GM12873 (cell line): ENCODE measurements around the gene SPTB.

ENCODE experiments used
- TF ChIP-seq, protein P1 (sequence below): IDR thresholded peaks from 2 replicates; pipeline ENCODE4 v1.5.1; 2012; ENCODE audit warnings: low read depth, mild to moderate bottlenecking, moderate library complexity, low read length, control low read depth; ENCODE audit not compliant: insufficient read depth; ENCODE audit errors: missing control alignments

Gene SPTB

DNA sequence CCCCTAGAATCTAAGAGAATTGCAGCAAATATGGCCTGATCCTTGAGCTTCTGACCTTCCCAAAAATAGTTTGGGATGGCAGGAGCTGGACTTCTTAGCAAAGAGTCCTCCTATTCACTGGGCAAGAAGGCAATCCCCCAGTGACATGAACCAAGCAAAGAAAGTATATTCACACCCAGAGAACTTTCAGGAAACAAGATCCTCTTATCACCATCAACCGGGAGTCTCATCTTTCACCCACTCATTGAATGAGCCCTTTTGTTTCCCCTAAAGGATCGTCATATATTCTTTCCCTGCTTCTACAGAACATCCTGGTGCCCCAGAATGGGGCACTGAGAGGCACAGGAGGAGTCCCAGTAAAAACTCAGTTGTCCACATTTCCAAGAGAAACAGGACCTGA, 19.7 kb downstream of the SPTB start:
- TF ChIP-seq, protein P1, sequence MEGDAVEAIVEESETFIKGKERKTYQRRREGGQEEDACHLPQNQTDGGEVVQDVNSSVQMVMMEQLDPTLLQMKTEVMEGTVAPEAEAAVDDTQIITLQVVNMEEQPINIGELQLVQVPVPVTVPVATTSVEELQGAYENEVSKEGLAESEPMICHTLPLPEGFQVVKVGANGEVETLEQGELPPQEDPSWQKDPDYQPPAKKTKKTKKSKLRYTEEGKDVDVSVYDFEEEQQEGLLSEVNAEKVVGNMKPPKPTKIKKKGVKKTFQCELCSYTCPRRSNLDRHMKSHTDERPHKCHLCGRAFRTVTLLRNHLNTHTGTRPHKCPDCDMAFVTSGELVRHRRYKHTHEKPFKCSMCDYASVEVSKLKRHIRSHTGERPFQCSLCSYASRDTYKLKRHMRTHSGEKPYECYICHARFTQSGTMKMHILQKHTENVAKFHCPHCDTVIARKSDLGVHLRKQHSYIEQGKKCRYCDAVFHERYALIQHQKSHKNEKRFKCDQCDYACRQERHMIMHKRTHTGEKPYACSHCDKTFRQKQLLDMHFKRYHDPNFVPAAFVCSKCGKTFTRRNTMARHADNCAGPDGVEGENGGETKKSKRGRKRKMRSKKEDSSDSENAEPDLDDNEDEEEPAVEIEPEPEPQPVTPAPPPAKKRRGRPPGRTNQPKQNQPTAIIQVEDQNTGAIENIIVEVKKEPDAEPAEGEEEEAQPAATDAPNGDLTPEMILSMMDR: no peak

DNA sequence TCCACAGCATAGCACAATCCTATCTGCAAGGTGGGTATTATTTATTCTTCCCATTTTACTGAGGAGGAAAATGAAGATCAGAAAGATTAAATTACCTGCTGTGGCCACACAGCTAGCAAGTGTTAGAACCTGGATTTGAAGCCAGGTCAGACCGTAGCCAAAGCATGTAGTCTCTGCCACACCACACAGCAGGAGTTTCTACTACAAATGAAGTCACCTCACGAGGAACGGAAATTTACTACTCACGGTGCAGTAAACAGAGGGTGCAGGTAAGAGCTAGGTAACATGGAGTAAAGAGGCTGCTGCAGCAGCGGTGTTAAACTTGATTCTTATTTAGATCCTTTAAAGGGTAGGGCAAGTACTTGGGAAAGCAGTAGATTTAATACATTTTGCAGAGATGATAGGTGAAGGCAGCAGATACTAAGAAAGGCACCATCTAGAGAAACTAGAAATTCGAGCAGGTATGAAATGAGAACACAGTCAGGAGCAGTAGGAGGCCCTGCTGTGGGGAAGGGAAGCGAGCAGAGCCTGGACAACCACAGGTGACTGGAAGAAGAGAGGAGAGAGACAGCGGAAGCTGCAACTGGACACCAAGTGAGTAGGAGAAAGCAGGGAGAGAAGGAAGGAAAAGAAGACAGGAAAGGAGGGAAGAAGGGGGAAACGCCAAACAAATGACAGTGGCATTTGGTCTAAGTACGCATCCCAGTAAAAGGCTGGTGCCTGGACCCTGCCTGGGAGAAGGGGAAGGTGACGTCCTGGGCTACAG, 21.5 kb downstream of the SPTB start:
- TF ChIP-seq, protein P1: no peak

DNA sequence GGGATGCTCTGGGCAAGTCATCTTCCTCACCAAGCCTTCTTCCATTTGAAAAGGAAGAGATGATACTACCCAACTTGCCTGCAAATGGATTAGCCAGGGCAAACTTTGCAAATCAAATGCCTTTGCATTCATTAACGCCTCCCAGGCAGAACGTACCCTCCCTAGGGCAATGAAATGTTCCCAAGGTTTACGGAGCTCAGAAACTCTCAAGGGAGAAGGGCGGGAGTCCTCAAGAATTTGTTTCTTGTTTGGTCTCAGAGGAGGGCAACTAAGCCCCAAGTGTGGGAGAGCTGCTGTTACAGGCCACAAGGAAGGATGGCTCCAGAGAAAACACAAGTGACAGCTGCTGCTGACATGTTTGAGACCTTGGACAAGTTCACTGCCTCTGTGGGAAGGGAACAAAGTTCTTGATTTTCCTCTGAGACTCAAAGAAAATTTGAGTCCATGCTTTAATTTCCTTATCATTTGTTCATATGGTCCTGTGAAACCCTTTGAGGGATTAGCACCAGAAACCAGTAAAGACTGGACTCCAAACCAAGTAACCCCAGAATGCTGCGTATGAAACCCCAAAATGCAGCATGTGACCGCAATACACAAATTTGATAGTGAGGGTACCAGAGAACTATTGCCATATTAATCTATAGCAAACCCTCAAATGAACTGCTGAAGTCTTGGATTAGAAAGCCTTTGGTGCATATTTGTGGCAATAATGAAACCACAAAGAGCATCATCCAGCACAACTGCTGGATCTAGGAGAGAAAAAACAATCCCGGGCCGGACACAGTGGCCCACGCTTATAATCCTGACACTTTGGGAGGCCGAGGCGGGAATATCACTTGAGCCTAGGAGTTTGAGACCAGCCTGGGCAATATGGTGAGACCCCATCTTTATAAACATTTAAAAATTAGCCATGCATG, 22.9 kb downstream of the SPTB start:
- TF ChIP-seq, protein P1: no peak

DNA sequence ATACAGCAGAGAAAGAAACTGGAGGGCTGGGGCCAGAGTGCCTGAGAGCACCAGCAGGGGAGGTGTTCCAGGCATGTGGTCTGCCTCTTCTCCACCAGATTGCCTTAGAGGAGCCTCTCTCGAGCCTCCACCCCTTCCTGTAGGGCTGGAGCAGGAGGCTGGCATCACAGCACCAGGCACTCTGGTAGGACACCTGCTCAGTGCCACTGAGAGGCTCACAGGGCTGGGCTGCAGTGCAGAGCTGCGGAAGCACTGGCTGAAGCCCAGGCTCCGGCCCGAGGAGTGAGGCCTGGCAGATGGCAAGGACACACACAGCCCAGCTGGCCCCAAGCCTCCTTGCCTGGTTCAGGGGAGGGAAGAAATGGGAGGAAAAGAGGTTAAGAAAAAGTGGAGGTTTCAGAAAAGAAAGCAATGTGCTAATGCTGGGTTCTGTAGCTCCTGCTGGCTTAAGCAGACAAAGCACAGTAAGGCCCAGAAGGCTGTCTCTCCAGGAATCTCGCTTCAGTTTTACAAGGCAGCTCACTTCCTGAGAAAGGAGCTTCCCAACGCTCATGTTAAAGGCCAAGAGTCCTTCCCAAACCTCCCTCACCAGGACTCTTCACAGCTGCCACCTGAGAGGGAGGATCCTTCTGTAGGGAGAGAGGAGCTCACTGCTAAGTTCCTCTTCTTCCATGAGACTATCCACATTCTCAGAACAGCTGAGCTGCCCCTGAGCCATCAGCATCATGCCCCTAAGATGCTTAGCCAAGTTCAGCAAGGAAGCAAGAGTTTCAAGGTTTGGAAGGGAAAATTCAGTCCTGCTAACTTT, 23.8 kb downstream of the SPTB start:
- TF ChIP-seq, protein P1: no peak

DNA sequence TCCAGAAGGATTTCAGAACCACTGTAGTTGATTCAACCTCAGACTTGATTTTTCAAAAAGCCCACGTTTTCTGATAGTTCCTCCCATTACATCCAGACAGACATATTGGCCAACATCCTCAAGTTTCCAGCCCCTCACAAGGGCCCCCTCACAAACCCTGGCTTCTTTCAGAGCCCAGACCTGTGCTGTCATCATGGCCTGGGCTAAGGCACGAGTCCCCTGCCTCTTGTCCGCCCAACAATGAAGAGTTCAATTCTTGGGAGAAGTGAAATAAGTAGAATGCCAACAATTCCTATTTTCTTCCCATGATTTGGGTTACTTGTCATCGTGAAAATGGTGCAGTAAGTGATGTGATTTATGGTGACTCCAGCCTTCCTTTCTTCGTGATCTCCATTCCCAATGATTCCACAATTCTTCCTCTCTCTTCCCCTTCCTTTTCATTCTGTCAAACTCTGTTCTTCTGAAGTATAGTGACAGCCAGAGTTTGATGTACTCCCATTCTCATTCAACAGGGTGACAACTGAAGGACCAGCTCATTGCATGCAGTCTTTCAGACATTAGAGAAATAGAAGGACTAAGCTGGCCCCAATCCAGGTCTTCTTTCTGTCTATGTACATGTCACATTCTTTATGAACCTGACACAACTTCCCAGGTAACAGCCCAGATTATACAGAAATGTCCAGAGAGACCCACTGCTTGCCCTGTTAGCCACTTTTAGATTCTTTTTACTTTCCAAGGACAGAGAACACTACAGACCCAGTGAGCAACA, 29.2 kb downstream of the SPTB start:
- TF ChIP-seq, protein P1: no peak

DNA sequence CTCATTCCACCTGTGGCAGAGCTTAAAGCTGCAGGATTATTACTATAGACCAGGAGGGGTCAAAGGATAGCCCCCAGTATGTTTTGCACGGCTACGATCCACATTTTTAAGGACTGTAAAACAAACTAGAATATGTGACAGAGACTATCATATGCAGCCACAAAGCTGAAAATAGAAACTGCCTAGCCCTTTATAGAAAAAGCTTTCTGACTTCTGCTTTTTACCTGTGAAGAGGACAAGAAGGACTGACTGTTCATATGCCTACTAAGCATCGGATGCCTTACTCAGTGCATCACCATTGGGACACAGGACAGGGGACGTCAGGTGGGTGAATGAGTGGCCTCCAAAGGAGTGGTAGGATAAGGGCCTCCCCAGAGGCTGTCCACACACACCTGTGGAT, 29.8 kb downstream of the SPTB start:
- TF ChIP-seq, protein P1: no peak
